Astrocyte of the hippocampus (primary cell): Measurements from ENCODE around the gene GPR173.

ENCODE experiments used
- DNase-seq: peaks from one replicate; pipeline ENCODE4 v3.0.0; 2011; ENCODE audit warnings: low read depth, low spot score

Gene GPR173

DNA sequence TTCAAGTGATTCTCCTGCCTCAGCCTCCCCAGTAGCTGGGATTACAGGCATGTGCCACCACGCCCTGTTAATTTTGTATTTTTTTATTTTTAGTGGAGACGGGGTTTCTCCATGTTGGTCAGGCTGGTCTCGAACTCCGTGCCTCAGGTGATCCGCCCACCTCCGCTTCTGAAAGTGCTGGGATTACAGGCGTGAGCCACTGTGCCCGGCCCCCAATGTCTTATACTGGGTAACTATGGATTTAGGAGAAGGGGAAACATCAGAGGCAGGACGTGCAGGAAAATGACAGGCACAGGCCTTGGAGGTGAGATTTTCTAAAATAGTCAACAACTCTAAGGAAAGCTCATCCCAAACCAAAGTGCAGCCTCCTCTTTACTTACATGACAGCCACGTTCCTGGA is 22.5 kb downstream of the GPR173 start:
- DNase-seq: no peak

DNA sequence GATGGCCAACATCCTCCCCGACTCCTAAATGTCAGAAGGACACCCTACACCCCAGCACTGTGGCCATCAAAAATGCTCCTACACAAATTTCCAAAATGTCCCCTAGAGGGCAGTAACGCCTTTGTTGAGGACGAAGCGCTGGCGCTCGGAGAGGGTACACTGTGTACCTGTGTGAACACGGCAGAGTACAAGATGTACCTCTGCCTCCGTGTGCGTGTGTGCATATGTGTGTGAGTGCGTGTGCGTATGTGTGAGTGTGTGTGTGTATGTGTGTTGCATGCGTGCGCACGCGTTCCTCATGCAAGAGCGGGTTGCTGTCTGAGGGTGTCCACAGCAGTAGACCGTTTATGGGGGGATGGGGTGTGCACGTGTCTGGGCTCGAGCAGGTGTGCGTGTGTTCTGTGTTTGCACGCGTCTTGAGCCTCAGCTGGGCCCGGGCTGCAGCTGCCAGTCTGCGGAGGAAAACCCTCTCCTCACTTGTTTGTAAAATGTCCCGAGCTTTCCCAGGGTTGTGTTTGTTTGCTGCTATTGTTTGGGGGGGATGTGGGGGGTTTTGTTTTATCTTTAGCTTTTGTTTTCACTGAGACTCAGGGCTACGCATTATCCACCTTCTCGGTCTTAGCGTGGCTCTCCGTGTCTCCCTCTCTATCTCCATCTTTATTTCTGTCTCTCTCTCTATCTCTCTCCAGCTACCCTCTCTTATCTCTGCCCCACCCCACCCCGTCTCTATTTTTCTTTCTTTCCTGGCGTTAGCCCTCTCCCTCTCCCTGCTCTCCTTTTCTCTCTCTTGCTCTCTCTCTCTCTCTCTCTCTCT is 23.2 kb downstream of the GPR173 start:
- peak; percentile 76 for DNase-seq

DNA sequence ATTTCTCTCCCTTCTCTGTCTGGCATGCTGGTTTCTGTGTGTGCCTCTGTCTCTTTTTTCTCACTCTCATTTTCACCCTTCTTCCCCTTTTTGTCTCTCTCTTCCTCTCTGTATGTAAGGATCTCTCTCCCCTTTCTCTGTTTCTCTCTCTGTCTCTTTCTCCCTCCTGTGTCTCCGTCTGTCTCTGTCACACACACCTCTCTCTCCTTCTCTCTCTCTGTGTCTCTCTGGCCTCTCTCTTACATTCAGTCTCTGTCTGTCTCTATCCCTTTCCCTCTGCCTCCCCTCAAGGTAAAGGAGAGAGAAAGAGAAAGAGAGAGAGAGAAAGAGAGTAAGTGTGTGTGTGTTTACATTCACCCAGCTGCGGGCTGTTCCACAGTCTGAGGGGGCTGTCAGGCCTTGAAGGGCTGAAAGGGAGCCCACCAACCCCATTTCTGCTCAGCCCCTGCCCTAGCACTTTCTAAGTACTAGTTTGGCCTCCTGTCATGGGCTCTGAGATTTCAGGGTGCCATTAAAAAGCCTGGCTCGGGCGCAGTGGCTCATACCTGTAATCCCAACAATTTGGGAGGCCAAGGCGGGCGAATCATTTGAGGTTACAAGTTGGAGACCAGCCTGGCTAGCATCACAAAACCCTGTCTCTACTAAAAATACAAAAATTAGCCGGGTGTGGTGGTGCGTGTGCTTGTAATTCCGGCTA is 24.0 kb downstream of the GPR173 start:
- DNase-seq: no peak

DNA sequence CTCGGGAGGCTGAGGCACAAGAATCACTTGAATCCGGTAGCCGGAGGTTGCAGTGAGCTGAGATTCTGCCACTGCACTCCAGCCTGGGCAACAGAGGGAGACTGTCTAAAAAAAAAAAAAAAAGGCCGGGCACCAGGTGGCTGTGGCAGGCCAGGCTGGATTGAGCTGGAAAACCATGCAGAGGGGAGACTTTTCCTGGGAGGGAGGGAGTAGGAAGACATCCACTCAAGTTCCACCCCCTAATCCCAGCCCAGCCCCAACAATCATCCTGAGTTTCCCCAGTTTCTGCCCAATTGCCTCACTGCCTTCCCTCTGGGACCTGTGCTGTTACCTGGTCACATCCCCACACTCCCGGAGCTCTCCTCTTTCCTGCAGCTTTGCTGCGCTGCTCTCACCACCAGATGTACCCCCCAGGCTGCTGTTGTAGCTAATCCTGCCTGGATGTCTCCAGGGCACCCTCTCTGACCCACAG is 24.6 kb downstream of the GPR173 start:
- no peak for DNase-seq

DNA sequence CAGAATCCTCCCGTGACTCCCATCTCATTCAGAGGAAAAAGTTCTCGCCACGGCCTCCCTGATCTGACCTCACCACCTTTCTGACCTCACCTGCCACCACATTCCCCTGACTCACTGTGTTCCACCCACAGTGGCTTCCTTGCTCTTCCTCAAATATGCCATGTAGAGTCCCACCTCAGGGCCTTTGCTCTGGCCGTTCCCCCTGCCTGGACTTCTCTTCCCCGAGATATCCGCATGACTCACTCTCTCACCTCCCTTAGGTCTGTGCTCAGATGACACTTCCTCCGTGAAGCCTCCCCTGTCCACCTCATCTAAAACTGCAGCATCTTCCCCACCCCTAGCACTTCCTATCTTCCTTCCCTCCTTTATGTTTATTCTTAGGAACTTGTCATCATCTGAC is 26.4 kb downstream of the GPR173 start:
- no peak for DNase-seq

DNA sequence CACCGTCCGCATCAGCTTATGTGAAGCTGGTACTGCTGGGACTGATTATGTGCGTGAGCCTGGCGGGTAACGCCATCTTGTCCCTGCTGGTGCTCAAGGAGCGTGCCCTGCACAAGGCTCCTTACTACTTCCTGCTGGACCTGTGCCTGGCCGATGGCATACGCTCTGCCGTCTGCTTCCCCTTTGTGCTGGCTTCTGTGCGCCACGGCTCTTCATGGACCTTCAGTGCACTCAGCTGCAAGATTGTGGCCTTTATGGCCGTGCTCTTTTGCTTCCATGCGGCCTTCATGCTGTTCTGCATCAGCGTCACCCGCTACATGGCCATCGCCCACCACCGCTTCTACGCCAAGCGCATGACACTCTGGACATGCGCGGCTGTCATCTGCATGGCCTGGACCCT is 28.1 kb downstream of the GPR173 start:
- no peak for DNase-seq

DNA sequence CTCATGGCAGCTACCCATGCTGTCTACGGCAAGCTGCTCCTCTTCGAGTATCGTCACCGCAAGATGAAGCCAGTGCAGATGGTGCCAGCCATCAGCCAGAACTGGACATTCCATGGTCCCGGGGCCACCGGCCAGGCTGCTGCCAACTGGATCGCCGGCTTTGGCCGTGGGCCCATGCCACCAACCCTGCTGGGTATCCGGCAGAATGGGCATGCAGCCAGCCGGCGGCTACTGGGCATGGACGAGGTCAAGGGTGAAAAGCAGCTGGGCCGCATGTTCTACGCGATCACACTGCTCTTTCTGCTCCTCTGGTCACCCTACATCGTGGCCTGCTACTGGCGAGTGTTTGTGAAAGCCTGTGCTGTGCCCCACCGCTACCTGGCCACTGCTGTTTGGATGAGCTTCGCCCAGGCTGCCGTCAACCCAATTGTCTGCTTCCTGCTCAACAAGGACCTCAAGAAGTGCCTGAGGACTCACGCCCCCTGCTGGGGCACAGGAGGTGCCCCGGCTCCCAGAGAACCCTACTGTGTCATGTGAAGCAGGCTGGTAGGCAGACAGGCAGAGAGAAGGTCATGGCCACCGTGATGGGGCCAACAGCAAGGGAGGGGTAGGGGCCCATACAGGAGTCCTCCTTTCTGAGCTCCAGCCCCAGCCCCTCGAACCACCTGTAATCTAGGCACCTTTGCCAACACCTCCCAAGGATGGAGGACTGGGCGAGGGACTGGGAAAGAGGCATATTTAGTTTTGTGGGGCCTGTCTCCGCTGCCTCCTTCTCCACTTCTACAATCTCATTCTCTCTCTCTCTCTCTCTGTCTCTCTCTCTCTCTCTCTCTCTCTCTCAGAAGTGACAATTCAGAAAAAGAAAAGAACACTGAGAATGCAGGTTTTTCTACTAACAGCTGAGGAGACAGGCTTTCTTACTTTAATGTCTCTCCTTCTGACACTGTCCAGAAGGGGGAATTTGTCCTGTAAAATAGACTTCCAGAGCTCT is 28.9 kb downstream of the GPR173 start:
- DNase-seq: no peak

DNA sequence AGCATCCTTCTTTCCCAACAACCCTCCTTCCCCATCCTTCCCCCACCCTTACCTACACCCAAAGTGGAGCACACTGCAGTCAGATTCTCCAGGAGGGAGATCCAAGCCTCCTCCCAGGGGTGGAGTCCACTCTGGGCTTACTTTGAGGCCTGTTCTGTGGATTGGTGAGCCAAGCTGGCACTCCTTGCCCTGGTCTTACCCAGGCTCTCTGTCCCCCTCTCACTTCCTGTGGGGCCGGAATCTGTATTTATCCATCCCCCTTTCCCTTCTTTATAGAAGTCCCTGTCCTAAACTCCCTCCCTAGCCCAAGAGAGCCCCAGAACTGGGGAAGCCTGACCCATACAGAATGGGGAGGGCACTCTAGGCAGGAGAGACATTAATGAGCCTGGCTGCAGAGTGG is 30.4 kb downstream of the GPR173 start:
- no peak for DNase-seq

DNA sequence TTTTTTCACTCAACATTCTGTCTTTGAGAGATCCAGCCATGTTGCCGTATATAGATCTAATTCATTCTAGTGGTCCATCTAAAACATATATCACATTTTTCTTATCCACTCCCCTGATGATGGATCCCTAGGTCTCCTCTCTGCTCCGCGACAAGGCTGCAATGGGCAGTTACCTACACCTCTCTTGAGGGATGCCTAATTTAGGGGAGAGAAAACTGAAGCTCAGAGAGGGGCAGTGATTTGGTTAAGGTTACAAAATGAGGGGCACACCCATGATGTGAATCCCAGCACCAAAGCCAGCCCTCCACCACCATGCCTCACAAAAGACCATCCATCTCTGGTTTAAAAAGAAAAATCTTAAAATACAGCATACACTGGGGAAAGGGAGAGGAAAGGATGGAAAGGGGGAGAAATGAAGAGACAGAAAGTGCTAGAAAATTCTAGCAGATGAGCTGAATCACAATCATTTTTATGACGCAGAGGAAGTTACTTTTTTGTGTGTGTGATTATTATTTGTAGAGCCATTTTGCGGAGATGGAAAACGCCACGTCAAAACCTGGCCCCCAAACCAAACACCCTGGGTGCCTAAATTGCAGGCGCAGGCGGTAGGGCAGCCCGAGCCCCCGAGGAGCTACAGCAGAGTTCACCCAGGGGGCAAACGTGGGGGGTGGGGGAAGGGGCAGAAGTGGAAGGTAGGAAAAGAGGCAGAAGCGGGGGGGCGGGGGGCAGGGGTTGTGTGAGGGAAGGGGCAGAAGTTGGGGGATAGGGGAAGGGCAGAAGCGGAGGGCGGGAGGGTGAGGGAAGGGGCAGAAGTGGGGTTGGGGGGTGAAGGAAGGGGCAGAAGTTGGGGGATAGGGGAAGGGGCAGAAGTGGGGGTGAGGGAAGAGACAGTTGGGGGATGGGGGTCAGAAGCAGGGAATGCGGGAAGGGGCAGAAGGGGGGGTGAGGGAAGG is 32.3 kb downstream of the GPR173 start:
- DNase-seq: peak; percentile 17

DNA sequence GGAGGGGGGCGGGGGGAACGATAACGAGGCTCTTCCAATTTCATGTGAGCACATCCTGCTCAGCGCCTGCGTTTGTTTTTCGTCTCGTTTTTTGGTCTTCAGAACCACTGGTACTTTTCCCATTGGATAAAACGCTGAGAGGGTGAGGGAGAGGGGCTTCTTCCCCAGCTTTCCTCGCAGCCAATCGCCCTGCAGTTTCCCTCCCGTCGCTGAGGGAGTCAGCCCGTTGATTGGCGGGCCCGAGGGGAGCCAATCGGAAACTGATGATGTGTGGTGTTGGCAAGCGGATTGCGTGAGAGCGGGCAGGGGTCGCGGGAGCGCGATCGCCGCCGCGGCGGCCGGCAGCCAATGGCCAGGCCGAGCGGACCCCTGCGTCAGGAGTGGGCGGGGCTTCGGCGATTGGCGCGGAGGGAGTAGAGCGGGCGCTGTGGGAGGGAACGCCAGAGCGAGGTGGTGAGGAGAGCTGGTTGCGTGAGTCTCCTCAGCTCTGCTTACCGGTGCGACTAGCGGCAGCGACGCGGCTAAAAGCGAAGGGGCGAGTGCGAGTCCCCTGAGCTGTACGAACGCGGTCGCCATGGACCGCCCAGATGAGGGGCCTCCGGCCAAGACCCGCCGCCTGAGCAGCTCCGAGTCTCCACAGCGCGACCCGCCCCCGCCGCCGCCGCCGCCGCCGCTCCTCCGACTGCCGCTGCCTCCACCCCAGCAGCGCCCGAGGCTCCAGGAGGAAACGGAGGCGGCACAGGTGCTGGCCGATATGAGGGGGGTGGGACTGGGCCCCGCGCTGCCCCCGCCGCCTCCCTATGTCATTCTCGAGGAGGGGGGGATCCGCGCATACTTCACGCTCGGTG is 33.6 kb downstream of the GPR173 start, which contains the start of gene TSPYL2:
Gene TSPYL2, plus strand, starts transcription at position 443 of the 848 bp plus-strand sequence. Its CDS starts 132 bp downstream, at position 575.
- DNase-seq: peak; percentile 98

DNA sequence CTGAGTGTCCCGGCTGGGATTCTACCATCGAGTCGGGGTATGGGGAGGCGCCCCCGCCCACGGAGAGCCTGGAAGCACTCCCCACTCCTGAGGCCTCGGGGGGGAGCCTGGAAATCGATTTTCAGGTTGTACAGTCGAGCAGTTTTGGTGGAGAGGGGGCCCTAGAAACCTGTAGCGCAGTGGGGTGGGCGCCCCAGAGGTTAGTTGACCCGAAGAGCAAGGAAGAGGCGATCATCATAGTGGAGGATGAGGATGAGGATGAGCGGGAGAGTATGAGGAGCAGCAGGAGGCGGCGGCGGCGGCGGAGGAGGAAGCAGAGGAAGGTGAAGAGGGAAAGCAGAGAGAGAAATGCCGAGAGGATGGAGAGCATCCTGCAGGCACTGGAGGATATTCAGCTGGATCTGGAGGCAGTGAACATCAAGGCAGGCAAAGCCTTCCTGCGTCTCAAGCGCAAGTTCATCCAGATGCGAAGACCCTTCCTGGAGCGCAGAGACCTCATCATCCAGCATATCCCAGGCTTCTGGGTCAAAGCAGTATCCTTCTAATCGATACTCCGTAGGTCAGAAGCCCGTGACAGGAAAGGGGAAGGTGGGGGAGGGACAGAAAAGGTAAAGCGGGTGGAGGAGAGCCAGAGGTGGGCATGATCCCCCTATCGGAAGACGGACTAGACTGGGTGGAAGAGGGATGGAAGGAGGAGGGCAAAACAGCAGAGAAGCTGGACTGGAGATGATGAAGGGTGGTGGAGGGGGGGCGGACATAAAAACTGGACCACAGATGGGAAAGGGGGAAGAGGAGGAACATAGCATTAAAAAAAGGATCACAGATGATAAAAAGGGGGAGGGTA is 34.4 kb downstream of the GPR173 start:
- DNase-seq: no peak

DNA sequence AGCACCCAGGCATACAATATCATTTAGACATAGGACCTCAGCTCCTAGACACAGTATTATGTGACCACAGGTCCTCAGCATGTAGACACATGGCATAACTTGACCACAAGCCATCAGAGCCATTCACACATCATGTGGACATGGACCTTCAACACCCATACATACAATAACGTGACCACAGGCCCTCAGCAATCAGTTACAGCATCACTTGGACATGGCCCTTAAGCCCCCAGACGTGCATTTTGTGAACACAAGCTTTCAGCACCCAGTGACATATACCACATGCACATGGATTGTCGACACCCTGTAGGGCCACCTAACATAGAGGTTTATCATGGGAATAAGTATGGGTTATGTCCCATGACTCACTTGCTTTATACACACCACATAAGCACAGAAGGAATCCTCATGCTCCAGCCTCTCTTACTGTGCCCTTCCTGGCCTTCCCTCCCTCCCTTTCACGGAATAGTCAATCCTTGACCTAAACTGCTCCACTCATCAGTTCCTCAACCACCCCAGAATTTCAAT is 35.5 kb downstream of the GPR173 start:
- no peak for DNase-seq

DNA sequence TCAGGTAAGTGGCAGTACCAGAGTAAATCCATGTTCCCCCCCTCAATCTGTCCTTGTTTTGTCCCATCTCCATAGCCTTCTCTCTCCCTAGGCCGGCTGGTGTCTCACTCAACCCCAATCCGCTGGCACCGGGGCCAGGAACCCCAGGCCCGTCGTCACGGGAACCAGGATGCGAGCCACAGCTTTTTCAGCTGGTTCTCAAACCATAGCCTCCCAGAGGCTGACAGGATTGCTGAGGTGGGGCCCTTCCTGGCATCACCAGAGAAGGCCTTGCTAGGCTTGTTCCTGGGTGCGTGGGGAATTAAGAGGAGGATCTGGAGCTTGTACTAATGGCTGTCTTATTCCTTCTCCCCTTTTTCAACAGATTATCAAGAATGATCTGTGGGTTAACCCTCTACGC is 36.3 kb downstream of the GPR173 start:
- no peak for DNase-seq

DNA sequence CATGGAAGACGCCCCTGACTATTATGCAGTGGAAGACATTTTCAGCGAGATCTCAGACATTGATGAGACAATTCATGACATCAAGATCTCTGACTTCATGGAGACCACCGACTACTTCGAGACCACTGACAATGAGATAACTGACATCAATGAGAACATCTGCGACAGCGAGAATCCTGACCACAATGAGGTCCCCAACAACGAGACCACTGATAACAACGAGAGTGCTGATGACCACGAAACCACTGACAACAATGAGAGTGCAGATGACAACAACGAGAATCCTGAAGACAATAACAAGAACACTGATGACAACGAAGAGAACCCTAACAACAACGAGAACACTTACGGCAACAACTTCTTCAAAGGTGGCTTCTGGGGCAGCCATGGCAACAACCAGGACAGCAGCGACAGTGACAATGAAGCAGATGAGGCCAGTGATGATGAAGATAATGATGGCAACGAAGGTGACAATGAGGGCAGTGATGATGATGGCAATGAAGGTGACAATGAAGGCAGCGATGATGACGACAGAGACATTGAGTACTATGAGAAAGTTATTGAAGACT is 37.2 kb downstream of the GPR173 start:
- DNase-seq: no peak

DNA sequence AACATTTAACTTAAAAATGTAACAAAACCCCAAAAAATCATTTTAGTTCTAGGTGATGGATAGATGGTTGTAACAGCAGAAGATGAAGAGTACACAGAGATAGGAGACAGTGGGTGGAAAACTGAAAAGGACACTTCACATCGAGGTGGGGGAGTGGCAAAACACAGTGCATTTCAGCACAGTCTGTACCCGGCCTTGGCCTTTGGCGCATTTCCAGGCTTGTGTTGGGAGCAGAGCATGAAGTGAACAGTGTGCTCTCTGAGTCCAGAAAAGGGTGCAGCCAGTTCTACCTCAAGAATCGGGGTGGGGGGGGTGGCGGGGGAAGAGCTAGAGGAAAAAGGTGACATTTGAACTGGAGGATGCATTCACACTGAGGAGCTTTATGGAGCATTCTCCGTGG is 37.9 kb downstream of the GPR173 start:
- DNase-seq: no peak

DNA sequence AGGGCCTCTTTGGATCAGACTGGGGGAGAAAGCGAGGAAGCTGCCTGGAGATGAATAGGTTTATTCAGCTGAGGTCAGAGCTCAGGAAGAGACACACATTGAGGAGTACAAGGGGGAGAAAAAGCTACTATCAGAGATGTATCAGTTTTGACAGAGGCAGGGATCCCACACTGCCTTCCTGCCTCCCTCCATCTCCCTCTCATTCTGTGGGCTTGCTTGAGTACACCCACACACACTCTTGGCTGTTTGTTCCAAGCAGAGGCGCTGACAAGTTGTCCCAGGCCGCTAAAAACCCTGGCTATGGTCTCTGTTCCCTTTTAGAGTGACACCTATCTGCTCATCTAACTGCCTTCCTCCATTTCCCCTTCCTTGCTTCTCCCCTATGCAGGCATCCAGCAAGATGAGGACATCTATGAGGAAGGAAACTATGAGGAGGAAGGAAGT is 38.8 kb downstream of the GPR173 start:
- DNase-seq: no peak

DNA sequence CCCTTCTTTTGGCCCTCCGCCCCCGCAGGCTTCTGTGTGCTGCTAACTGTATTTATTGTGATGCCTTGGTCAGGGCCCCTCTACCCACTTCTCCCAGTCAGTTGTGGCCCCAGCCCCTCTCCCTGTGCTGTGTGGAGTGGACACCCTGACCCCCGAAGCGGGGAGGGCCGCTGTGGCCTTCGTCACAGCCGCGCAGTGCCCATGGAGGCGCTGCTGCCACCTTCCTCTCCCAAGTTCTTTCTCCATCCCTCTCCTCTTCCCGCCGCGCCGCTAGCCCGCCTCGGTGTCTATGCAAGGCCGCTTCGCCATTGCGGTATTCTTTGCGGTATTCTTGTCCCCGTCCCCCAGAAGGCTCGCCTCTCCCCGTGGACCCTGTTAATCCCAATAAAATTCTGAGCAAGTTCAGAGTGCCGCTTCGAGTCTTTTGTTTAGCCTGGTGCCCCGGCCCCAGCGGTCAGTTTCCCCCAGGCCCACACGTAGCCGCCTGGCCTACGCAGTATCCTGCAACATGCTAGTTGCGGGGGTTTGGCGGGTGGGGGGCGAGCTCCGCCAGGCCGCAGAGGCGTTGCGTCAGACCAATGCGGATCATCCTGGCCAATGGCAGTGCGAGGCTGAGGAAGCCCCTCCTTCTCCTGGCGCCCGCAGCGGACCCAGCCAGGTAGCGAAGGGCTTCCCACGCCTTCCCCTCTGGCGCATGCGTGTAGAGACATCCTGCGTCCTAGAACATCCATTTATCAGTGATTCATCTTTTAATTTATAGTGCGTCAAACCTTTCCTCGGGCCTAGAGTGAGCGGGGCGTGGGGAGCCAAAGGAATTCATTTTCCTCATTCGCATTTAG is 39.8 kb downstream of the GPR173 start:
- peak; percentile 88 for DNase-seq
